T-helper 2 cell (primary cell): Measurements from ENCODE around the gene LSM11.
"Not testable (repeated sequence)": the region's sequence is repeated elsewhere in the genome, so short reads cannot be mapped to it uniquely, and the experiment has no call there.

Experiments used
- DNase-seq, 5 experiments: peaks; one replicate each; pipeline versions ENCODE4 v3.0.0 to v3.0.0-alpha.2; 2012 to 2022
- total RNA-seq, 2 donors: gene quantifications; one replicate each; lab custom pipeline; 2026; lab: John Stamatoyannopoulos, UW

LSM11 gene
- 5.6 to 9.0 reads per million in 2 donors for total RNA-seq

DNA sequence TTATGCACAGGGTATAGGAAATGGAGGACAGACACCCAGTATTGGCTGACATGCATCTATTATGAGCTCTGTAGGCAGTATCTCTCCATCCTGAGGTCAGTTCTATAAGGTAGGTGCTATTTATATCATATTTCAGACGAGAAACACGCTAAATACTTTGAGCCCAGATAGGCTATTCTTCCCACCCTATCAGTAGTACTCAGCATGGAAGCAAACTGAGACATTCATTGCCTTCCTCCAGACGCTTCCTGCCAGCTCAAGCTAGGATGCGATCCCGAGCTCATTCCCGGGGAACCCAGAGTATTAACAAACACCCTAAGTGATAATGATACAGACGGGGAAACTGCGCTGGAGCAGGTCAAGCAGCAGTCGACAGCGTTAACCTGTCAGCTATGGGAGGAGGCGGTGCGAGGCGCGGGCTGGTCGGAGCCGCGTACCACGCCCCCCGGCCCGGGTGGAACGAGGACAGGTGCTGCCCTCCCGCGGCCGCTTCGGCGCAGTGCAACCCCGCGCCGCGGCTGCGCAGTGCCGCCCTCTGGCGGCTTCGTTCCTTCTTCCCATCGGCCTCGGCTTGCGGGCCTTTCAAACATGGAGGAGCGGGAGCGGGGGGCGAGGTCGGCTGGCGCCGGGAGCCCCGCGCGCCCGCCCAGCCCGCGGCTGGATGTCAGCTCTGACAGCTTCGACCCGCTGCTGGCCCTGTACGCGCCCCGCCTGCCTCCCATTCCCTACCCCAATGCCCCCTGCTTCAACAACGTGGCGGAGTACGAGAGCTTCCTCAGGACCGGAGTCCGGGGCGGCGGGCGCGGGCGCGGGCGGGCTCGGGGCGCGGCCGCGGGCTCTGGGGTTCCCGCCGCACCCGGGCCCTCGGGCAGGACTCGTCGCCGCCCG, at the start of gene LSM11:
TSS of gene LSM11 (plus strand) at position 550 of the 888 bp plus-strand sequence. CDS start at position 589, 39 bp downstream.
- DNase-seq, result peak; percentile 82 to 88 (median 85)

DNA sequence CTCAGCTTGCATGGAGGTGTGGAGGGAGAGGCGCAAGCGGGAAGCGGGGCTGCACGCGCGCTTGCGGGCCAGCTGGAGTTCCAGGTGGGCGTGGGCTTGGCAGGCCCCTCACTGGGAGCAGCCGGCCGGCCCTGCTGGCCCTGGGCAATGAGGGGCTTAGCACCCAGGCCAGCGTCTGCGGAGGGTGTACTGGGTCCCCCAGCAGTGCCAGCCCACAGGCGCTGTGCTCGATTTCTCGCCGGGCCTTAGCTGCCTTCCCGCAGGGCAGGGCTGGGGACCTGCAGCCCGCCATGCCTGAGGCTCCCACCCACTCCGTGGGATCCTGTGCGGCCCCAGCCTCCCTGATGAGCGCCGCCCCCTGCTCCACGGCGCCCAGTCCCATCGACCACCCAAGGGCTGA, 49.7 kb upstream of the LSM11 start:
- not testable (repeated sequence) for DNase-seq

DNA sequence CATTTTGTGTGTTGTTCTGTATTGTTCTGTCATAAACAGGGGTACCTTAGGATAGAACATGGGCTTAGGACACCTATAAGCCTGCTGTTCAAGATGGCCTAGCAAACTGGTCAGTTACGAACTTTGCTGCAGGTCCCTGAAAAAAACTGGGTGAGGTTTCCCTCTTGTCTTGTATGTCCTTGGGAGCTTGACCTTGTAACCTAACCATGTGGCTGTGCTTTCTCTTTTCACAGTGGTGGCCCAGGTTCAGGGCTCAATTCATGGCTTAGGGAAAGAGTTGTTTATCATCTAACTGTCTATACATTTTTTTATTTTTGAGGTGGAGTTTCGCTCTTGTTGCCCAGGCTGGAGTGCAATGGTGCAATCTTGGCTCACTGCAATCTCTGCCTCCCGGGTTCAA, 47.4 kb upstream of the LSM11 start:
- DNase-seq, result not testable (repeated sequence)

DNA sequence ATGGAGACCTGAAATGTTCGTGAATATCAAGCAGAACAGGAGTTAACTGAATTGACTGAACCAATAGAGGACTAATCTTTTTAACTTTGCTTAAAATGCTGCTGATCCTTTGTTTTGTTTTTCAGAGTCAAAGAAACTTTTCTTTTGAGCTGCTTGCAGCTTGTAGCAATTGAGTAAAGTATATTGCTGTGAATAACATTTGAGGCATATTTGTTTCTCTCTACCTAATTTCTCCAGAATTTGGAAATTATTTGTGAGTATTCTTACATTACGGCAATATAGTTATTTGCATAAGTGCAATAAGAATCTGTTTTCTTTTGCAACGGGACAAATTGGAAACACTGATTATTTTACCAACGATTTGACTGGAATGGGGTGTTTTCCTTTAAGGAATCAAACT, 44.8 kb upstream of the LSM11 start:
- not testable (repeated sequence) for DNase-seq

DNA sequence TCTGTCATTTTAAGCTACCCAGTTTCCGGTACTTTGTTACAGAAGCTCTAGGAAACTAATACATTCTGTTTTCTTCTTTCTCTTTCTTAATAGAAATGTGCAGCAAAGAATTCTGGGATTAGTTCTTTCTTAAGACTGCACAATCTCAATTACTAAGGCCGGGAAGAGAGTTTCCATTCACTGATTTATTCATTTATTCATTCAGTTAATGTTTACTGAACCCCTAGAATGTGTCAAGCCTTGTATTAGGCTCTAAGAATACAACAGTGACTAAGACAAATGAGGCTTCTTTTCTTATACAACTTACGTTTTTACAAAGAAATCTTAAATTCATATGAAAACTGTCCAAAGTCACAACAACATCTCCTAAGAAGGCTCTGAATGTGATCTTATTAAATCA, 39.8 kb upstream of the LSM11 start:
- no peak for DNase-seq

DNA sequence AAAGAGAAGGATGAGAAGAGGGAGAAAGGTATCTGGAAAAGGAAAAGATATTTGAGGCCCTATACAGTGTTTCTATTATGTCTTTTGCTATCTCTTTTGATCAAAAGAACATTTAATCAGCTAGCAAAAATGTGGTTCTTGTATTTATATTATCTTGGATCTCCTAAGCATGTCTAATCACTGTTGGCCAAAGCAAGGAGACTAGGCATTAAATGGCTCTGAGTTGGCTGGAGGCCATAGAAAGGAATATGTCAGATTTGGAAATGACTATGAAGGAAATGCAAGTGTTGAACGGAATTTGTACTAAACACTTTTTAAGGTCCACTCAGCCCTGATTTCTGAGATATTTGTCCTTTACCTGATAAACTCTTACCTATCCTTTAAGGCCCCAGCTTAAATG, 34.6 kb upstream of the LSM11 start:
- no peak for DNase-seq

DNA sequence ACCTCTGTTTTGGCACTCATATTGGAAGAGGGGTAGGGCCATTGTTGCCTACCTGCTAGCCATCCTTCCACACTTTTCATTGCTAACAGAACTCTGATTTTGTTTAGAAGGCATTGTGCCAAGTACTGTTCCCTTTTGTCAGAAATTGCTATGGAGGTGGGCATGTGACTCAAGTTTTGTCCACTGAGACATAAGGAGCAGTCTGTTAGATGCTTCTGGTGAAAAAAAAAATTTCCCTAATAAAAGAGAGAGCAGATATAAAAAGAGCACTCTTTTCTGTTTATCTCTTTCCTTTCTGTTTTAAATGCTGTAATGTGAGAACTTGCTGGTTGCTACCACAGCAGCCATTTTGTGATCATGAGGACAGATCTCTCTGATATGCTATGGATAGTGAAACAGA, 34.2 kb upstream of the LSM11 start:
- peak in 1 of 5 experiments; percentile 27 for DNase-seq

DNA sequence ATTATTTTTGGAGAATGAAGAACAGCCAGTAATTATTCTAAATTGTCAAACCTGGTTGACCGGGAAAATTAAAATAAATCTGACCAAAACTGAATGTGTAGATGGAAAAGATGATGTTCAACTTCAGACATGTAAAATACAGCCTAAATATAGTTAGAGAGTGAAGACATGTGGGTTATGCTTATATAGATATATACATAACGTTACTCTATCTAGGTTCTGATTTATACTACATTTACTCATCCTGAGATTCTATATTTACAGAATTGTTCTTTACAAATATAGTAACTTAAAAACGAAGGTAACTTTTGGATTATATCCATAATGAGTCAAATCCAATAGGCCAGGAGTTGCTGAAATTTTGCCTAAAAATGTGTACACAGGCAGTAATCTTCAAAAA, 33.1 kb upstream of the LSM11 start:
- no peak for DNase-seq

DNA sequence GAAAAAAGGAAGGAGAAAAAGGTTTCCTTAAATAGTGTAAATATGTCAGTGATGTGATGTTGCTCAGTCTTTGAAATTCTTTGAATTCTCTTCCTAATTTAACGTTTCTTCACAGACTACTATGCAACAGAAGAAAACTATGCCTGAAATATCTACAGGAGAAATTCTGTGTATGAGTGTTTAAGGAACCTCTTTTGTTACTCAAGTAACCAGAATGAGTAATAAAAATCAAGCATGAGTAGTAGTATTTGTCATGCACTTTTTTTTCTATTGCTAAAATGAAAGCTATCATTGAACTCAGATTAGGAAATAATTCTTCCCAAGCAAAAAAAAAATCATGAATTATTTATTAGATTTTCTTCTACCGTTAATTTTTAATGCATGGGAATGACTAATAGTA, 32.6 kb upstream of the LSM11 start:
- peak in 1 of 5 experiments; percentile 17 for DNase-seq

DNA sequence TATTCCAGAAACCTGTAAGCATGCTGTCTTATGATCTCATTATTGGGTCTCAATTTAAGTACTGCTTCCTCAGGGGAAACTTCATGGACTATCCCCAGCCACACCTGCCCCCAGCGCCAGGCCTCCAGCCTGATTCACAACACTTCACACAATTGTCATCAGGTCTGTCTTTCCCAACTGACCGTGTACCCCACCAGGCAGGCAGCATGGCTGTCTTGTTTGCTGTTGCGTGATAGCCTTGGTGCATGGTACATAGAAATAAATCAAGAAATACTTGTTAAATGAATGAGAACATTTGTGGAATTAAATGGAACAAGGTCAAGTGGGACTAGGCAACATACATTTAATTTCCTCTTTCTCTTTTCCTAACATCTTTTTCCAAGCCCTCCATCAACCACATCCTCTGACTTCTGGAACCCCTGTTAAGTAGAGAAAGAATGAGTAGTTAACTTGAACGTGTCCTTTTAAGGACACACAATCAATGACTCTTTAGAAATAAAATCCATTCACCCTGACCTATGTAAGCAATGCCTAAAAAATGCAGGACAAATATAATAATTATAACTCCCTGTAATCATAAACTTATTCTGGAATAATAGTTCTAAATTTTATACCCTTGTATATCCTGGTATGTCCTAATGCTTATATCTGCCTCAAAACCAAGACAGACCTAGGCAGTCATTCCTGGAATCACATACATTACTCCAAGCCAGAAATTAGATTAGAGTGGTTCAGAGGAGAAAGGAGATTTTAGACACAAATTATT, 29.5 kb upstream of the LSM11 start:
- DNase-seq, result no peak

DNA sequence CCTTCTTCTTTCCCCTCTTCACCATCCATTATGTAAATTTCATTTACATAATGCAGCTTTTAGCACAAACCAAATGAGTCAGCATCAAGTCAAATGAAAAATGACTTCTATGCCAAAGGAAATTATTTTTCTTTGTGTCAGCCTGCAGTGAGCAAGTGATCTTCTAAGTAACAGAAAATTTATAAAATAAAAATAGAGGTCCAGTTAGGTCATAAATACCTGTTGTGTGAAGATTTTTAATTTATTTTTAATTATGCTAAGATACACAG, 29.0 kb upstream of the LSM11 start:
- no peak for DNase-seq

DNA sequence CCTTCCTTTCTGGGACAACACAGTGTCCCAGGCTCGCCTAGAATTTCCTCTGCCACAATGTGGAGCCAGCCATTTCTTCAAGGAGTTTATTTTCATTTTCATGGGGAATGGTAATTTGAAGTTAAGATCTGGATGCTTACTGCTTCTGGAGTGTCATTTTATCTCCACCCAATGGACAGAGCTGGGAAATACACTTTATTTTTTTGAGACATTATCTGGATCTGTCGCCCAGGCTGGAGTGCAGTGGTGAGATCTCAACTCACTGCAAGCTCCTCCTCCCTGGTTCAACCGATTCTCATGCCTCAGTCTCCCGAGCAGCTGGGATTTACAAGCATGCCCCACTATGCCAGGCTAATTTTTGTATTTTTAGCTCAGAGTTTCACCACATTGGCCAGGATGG, 25.0 kb upstream of the LSM11 start:
- peak in 2 of 5 experiments; percentile 30 to 76 for DNase-seq

DNA sequence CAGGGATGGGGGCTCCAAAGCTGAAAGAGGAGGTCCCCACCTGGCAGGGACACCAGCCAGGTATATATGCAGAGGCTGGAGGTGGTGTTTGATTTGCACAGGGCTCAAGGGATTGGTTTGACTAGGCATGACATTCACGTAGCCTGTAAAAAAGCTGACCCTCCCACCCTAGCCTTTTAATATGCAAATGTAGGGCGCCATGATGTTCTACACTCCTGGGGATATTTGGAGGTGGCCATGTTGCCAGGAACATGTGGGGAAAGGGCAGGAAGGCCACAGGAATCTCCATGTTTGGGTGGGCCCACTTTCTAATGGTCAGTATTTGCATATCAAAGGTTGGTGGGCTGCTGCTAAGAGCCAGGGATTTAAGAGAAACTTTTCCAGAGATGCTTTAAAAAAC, 24.3 kb upstream of the LSM11 start:
- DNase-seq, result no peak

DNA sequence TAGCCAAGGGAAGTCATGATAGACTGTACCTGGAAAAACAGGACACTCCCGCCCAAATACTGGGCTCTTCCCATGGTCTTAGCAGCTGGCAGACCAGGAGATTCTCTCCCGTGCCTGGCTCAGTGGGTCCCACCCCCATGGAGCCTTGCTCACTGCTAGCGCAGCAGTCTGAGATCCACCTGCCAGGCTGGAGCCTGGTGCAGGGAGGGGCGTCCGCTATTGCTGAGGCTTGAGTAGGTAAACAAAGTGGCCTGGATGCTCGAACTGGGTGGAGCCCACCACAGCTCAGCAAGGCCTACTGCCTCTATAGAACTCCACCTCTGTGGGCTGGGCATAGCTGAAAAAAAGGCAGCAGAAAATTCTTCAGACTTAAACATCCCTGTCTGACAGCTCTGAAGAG, 22.4 kb upstream of the LSM11 start:
- DNase-seq, result no peak

DNA sequence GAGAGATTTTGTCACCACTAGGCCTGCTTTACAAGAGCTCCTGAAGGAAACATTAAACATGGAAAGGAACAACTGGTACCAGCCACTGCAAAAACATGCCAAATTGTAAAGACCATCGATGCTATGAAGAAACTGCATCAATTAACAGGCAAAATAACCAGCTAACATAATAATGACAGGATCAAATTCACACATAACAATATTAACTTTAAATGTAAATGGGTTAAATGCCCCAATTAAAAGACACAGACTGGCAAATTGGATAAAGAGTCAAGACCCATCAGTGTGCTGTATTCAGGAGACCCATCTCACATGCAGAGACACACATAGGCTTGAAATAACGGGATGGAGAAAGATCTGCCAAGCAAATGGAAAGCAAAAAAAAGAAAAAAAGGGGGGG, 20.6 kb upstream of the LSM11 start:
- not testable (repeated sequence) for DNase-seq

DNA sequence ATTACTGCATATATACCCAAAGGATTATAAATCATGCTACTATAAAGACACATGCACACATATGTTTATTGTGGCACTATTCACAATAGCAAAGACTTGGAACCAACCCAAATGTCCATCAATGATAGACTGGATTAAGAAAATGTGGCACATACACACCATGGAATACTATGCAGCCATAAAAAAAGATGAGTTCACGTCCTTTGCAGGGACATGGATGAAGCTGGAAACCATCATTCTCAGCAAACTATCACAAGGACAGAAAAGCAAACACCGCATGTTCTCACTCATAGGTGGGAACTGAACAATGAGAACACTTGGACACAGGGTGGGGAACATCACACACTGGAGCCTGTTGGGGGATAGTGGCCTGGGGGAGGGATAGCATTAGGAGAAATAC, 16.9 kb upstream of the LSM11 start:
- not testable (repeated sequence) for DNase-seq

DNA sequence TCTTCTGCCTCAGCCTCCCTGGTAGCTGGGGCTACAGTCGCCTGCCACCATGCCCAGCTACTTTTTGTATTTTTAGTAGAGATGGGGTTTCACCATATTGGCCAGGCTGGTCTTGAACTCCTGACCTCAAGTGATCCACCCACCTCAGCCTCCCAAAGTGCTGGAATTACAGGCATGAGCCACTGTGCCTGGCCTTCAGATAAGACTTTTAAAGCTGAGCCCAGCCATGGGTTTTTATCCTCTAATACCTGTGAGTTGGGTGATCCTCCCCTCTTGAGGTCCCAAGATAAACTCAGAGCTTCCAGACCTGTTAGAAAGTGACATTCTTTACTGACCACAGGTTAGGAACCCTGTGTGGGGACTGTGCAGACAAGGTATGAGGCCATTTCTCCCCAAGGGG, 15.7 kb upstream of the LSM11 start:
- DNase-seq, result not testable (repeated sequence)

DNA sequence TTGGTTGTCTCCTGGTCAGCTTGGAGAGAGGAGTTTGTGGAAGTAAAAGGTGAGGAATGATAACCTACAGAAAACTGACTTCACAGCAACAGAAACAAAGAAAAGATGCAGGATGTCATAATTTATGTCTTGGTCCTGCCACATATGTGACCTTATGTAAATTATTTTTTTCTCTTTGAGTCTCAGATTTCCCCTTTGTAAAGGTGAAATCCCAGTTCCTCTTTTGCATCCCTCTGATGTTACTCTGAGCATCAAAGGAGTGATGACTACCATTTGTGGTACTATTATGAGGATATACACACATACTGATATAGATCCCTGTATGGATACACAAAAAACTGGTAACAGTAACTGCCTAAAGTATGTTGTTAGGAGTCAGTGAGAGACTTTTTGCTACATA, 13.7 kb upstream of the LSM11 start:
- DNase-seq, result no peak

DNA sequence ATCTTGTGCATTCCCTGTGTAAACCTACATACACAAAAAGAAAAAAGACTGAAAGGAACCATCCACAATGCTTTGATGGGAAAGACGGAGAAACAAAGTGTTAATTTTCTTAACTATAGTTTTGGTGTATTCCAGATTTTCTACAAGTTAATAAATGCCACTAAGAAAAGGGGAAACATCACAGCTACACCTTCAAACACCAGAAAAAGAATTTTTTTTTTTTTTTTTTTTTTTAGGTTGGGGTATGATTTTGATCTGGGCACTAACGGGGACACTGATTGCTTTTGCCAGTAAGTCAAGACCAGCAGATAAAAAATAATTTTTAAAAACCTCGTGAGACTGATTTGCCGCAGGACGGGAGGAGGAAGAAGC, 12.6 kb upstream of the LSM11 start:
- no peak for DNase-seq

DNA sequence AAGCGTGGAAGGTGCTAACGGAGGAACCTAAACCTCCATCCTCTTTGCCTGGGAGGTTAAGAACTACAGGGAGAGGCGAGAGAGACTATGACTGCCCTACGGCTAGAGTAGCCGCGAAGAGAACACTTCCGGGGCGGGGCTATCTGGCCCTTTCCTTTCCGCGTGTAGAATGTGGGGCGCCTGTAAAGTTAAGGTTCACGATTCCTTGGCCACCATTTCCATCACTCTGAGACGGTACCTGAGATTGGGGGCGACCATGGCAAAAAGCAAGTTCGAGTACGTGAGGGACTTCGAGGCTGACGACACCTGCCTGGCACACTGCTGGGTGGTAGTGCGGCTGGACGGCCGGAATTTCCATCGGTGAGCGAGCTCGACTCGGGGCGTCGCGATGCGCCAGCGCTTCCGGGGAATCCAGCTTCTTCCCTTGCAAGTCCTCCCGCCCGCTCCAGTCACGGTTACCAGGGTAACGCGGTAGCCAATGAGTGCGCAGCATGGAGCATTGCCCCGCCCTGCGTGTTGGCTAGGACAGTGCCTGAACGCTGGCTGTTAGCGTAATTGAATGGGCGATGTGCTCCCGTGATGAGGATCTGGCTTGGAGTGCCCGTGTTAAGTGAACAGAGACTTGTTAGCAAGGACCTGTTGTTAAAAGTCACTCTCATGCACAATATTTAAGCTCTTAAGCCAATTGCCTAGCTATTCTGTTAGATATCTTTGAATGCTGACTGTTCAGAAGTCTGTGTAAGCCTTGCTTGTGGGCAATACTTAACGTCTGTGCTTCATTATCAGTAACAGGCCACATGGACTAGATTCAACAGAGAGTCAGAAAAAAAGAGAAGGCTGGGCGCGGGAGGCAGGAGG, 12.0 kb upstream of the LSM11 start, which contains the start of gene THG1L:
TSS of gene THG1L (plus strand) at position 149 of the 858 bp plus-strand sequence. CDS start at position 170, 21 bp downstream.
- DNase-seq, result peak; percentile 90 to 99 (median 95)

DNA sequence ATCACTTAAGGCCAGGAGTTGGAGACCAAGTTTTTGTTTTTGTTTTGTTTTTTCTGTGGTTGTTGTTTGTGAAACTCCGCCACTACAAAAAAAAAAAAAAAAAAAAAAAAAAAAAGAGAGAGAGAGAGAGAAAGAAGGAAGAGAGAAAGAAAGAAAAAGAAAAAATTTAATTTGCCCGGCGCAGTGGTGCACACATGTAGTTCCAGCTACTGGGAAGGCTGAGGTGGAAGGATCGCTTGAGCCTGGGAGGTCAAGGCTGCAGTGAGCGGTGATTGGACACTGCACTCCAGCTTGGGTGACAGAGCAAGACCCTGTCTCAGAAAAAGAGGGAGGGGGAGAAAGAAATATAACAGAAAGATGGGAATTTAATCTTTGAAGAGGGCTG, 11.4 kb upstream of the LSM11 start:
- no peak for DNase-seq

DNA sequence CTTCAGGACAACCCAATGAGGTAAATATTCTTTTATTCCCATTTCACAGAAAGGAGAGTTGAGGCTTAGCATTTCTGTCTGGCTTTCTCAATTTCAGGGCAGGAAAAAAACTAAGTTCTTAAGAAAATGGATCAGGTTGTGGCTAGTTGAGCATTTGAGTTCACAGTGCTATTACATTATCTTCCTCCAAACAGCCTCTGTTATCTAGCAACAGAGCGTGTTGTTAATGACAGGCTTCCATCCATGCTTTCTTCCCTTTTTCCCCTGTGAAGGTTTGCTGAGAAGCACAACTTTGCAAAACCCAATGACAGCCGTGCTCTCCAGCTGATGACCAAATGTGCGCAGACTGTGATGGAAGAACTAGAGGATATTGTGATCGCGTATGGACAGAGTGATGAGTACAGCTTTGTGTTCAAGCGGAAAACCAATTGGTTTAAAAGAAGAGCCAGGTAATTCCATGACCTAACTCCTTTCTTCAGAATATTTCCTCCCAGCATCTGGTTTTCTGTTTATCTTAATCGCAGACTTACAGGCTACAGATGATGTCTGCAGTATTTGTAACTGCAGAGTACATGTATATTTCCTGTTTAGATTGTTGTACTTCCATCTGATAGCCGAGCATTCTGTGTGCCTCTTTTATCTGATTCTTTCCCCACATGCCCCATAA, 10.8 kb upstream of the LSM11 start:
- no peak for DNase-seq
